Panc1 (cell line): ENCODE data around the gene GAPVD1. TPM values are rescaled to one million over a fixed set of nuclear protein-coding genes. Genes with fewer than 3 reads are reported as not detected.

Experiments
- ATAC-seq: fragments of 200-7000 bp; cut with Tn5 transposase; 2 replicates; pipeline ENCODE4 v1.9.1; 2020; ENCODE audit warnings: mild to moderate bottlenecking, moderate library complexity
- BruUV-seq: library from RNA; stranded (reverse); fragments of 400-500 nt; replicated peaks from 2 replicates; lab custom pipeline; 2021; lab: Mats Ljungman, UMichigan
- CTCF ChIA-PET: fragments of 300-600 bp; sonication (Branson Sonifier 250); formaldehyde crosslinking; loops from one replicate; lab custom pipeline; 2022; ENCODE audit warnings: antibody characterized with exemption; lab: Charles Lee
- POLR2A ChIA-PET: fragments of 300-600 bp; sonication (Branson Sonifier 250); formaldehyde crosslinking; loops from one replicate; lab custom pipeline; 2022; ENCODE audit warnings: antibody characterized with exemption; lab: Charles Lee
- DNase-seq: peaks from one replicate; pipeline ENCODE4 v3.0.0-alpha.2; 2010; ENCODE audit warnings: low read depth, low spot score
- H3K27ac ChIP-seq: 2 replicates; pipeline ENCODE4 v1.5.1; 2011; ENCODE audit warnings: mild to moderate bottlenecking, low read length, inconsistent platforms
- H3K27me3 ChIP-seq: fragments of 200-500 bp; sonication (Bioruptor generic); 2 replicates; pipeline ENCODE4 v1.6.0; 2014; ENCODE audit warnings: low read length, inconsistent platforms; ENCODE audit not compliant: control insufficient read depth, insufficient read depth
- H3K36me3 ChIP-seq: fragments of 200-500 bp; sonication (Bioruptor generic); 2 replicates; pipeline ENCODE4 v1.5.1; 2014; ENCODE audit warnings: inconsistent platforms, mild to moderate bottlenecking, low read length, moderate library complexity; ENCODE audit not compliant: control insufficient read depth, insufficient read depth
- H3K4me1 ChIP-seq: 2 replicates; pipeline ENCODE4 v1.5.1; 2011; ENCODE audit warnings: inconsistent platforms, mild to moderate bottlenecking, low read length, moderate library complexity; ENCODE audit not compliant: control insufficient read depth, insufficient read depth
- H3K4me3 ChIP-seq, 2 experiments: 2 replicates each; pipeline ENCODE4 v1.5.1; 2011 to 2012; ENCODE audit warnings: low read depth in 2 of 2, low read length in 2 of 2, mild to moderate bottlenecking in 2 of 2, inconsistent platforms in 1 of 2, moderate library complexity in 1 of 2
- H3K9me3 ChIP-seq: fragments of 200-500 bp; sonication (Bioruptor generic); 2 replicates; pipeline ENCODE4 v1.5.1; 2014; ENCODE audit warnings: low read depth, mild to moderate bottlenecking, inconsistent platforms, low read length, moderate library complexity; ENCODE audit not compliant: control insufficient read depth, insufficient read depth
- CTCF ChIP-seq: fragments of 450-650 bp; IDR thresholded peaks from 2 replicates; pipeline ENCODE4 v1.5.1; 2017; ENCODE audit warnings: mild to moderate bottlenecking
- POLR2AphosphoS5 ChIP-seq: IDR thresholded peaks from 2 replicates; pipeline ENCODE4 v1.6.1; 2012; ENCODE audit warnings: mild to moderate bottlenecking, low read depth, low read length, moderate library complexity
- REST ChIP-seq, 2 experiments: IDR thresholded peaks; 2 replicates each; pipeline ENCODE4 v1.6.1; 2011 to 2012; ENCODE audit warnings: low read depth in 2 of 2, control low read depth in 1 of 2, low read length in 1 of 2, mild to moderate bottlenecking in 1 of 2, moderate library complexity in 1 of 2; ENCODE audit not compliant: insufficient read depth in 1 of 2
- SIN3A ChIP-seq: IDR thresholded peaks from 2 replicates; pipeline ENCODE4 v1.6.1; 2012; ENCODE audit warnings: low read depth, mild to moderate bottlenecking, low read length, moderate library complexity, borderline replicate concordance; ENCODE audit not compliant: insufficient read depth
- TCF7L2 ChIP-seq: IDR thresholded peaks from 2 replicates; pipeline ENCODE4 v1.6.1; 2011; ENCODE audit warnings: mild to moderate bottlenecking, low read depth, low read length, inconsistent platforms
- in situ Hi-C: cut with HindIII; loops from 2 replicates; pipeline ENCODE4 v1.10.0; 2016; ENCODE audit warnings: low sequenced_read_pairs, low pct_unique_long_range_greater_than_20kb
- intact Hi-C: fragments of 100-400 bp; cut with micrococcal nuclease; formaldehyde crosslinking; loops from one replicate; pipeline ENCODE4 v1.10.0; 2022; ENCODE audit not compliant: unreplicated experiment
- total RNA-seq: library from RNA; stranded (reverse); gene quantifications from one replicate; pipeline ENCODE4 v1.2.1, GENCODE V29; 2021; ENCODE audit not compliant: unreplicated experiment

The GAPVD1 gene
- total RNA-seq, 1 experiment from 2014 or later, result 48.6 TPM

GRCh38 chr9:125409637-125410521, 148.3 kb downstream of the GAPVD1 start:
- ATAC-seq, result peak; percentile 76
- intact Hi-C loops (no loop called here), in situ Hi-C loops (no loop called here)
- peak overlapping the region; percentile 85 for H3K27ac ChIP-seq
- H3K36me3 ChIP-seq, result peaks cover 3% of the 10 kb centered on the region; the same call in 1 of the 2 replicates
- peaks cover 11% of the 10 kb centered on the region; the same call in 1 of the 2 replicates for H3K4me1 ChIP-seq
- TF ChIP-seq POLR2AphosphoS5 (peak; percentile 68), SIN3A (no peak), TCF7L2 (peak; percentile 74; the same call in 1 of the 2 replicates)
- H3K27me3 ChIP-seq, result no peaks in the 10 kb centered on the region
- H3K4me3 ChIP-seq, result peak overlapping the region; percentile 60 to 69
- POLR2A ChIA-PET, result no interaction called here
- no peaks in the 10 kb centered on the region for H3K9me3 ChIP-seq
- TSS peak; percentile 51 for BruUV-seq
- CTCF ChIA-PET, result no interaction called here
- peak; percentile 88 for DNase-seq

- H3K9me3 ChIP-seq, result no peaks in the 10 kb centered on the region
- no TSS peak for BruUV-seq
- no peak for ATAC-seq
- H3K27me3 ChIP-seq, result no peaks in the 10 kb centered on the region
- H3K36me3 ChIP-seq, result peaks cover 3% of the 10 kb centered on the region; the same call in 1 of the 2 replicates
- in situ Hi-C loops (no loop called here), intact Hi-C loops (no loop called here)
- H3K4me1 ChIP-seq, result peaks cover 11% of the 10 kb centered on the region; the same call in 1 of the 2 replicates
- no peak for DNase-seq
- TF ChIP-seq SIN3A (no peak), TCF7L2 (no peak), POLR2AphosphoS5 (no peak; the same call in 1 of the 2 replicates), REST (IDR thresholded peaks at IDR 0.05; ENCODE audit: insufficient read depth in 1 of 2, low read depth in 2 of 2, low read length in 1 of 2) (no peak), CTCF (no peak)
- ChIA-PET POLR2A (no interaction called here), CTCF (no interaction called here)
- H3K27ac ChIP-seq, result peak overlapping the region; percentile 85
- peak overlapping the region; percentile 60 to 69 for H3K4me3 ChIP-seq
These were observed 148.9 kb downstream of the GAPVD1 start for GRCh38 chr9:125410522-125410894.
